HK-2 (cell line): Measurements from ENCODE around the gene ACO2.

ENCODE experiments used
- DNase-seq: peaks from one replicate; pipeline ENCODE4 v3.0.0-alpha.2; 2018; ENCODE audit not compliant: unreplicated experiment

The ACO2 gene

DNA sequence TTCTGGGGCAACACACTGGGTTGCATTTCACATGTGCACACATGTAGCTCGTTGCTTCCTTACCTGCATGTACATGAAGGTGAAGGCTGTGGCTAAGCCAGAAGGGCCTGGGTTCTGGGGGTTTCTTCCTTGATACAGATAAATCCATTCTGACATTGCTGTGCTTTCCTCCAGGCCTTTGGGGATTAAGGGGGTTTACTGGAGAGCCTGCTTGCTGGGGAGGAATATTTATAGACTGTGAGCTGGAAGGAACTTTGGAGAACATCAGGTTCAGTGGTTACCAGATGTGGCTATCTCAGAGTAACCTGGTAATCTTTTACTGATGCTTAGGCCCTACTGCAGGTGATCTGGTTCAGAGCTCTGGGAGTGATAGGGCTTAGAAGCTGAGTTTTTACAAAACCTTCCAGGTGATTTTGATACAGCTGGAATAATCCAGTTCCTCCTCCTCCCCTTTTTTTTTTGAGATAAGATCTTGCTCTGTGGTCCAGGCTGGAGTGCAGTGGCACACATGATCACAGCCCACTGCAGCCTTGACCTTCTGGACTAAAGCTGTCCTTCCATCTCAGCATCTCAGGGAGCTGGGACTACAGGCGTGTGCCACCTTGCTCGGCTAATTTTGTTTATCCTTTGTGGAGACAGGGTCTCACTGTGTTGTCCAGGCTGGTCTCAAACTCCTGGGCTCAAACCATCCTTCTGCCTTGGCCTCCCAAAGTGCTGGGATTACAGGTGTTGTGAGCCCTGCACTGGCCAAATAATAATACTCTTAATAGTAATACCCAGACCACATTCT is 19.9 kb downstream of the ACO2 start:
- no peak for DNase-seq

- no peak for DNase-seq
These were observed 22.6 kb downstream of the ACO2 start for GRCh38 chr22:41491374-41492100.

DNA sequence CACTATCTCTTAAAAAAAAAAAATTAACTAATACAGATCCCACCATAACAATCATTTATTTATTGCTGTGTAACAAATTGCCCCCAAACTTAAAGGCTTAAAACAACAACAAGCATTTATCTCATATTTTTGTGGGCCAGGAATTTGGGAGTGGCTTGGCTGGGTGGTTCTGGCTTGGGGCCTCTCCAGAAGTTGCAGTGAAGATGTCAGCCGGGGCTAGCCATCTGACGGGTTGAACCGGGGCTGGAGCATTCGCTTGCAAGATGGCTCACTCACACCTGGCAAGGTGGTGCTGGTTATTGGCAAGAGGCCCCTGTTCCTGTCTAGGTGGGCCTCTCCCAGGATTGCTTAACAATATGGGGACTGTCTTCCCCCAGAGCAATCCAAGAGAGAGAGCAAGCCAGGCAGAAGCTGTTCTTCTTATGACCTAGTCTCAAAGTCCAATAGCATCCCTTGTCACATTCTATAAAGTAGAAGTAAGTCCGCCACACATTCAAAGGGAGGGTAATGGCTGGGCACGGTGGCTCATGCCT is 29.5 kb downstream of the ACO2 start:
- no peak for DNase-seq

GRCh38 chr22:41499624-41500280 is 30.8 kb downstream of the ACO2 start:
- no peak for DNase-seq

DNA sequence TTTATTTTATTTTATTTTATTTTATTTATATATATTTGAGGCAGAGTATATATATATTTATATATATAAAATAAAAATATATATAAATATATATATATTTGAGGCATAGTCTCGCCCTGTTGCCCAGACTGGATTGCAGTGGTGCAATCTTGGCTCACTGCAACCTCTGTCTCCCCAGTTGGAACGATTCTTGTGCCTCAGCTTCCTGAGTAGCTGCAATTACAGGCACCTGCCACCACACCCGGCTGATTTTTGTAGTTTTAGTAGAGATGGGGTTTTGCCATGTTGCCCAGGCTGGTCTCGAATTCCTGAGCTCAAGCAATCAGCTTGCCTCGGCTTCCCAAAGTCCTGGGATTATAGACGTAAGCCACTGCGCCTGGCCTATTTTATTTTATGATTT is 31.4 kb downstream of the ACO2 start:
- no peak for DNase-seq

DNA sequence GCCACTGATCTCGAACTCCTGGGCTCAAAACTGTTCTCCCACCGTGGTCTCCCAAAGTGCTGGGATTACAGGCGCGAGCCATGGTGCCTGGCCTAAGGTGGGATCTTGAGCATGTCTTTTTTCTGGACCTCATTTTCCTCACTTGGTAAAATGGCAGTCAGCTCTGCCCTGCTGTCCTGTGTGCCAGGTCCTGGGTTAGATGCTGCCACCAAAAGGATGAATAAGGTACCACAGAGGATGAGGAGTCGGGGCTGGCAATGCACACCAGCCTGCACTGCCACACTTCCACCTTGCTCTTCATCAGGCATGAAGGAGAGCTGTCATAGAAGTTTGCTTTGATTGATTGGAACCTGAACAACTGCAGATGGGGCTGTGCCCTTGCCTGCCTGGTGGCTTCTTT is 32.3 kb downstream of the ACO2 start:
- no peak for DNase-seq

- no peak for DNase-seq
These were observed 35.5 kb downstream of the ACO2 start for GRCh38 chr22:41504397-41504796.

DNA sequence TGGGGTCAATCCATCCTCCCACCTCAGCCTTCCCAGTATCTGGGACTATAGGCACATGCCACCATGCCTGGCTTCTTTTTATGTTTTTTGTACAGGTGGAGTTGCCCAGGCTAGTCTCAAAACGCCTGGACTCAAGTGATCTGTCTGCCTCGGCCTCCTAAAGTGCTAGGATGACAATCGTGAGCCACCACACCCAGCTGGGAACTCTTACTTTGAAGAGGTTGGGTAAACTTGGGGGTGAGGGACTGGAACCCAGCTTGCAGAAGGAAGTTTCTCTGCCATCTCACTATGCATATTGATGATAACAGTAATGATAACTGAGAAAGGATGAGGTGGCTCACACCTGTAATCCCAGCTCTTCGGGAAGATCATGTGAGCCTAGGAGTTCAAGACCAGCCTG is 35.9 kb downstream of the ACO2 start:
- DNase-seq, result no peak

GRCh38 chr22:41505511-41506220 is 36.7 kb downstream of the ACO2 start:
- DNase-seq, result no peak

DNA sequence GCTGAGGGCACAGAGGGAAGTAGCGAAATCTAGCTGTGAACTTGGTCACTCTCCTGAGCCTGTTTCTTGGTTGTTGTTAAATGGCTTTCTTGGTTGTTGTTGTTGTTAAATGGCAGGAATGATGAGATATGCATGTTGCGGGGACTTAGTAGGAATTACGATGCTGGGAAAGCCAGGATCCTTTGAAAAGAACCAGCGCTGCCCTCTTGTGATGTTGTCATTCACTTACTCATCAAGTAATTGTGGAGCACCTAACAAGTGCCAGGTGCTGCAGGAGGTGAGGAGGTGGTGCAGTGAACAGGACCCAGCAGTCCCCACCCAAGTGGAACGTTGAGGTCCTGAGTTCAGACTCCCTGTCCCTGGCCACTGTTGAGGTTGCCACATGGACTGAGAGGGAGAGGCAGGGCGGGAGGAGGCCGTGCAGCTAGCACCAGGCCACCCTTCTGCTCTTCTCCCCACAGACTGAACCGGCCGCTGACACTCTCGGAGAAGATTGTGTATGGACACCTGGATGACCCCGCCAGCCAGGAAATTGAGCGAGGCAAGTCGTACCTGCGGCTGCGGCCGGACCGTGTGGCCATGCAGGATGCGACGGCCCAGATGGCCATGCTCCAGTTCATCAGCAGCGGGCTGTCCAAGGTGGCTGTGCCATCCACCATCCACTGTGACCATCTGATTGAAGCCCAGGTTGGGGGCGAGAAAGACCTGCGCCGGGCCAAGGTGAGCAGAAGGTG is 38.6 kb downstream of the ACO2 start:
- DNase-seq, result no peak

DNA sequence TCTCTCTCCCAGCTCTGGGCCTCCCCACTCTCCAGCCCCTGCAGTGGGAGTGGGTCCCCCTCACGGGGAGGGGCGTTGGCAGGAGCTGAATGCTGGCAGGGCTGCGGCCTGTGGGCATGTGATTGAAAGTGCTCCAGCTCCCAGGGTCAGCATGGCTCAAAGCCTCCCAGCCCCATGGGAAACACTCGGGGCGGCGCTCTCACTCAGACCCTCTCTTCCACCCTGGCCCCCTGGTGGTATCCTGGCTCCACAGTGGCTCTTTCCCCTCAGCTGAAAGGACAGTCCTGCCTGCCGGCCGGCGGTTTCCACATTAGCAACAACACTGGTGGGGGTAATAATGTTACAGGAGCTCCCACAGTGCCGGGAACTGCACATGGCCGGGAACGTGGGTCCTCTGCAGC is 39.9 kb downstream of the ACO2 start:
- DNase-seq, result no peak

- DNase-seq, result no peak
These were observed 42.6 kb downstream of the ACO2 start for GRCh38 chr22:41511521-41511968.

DNA sequence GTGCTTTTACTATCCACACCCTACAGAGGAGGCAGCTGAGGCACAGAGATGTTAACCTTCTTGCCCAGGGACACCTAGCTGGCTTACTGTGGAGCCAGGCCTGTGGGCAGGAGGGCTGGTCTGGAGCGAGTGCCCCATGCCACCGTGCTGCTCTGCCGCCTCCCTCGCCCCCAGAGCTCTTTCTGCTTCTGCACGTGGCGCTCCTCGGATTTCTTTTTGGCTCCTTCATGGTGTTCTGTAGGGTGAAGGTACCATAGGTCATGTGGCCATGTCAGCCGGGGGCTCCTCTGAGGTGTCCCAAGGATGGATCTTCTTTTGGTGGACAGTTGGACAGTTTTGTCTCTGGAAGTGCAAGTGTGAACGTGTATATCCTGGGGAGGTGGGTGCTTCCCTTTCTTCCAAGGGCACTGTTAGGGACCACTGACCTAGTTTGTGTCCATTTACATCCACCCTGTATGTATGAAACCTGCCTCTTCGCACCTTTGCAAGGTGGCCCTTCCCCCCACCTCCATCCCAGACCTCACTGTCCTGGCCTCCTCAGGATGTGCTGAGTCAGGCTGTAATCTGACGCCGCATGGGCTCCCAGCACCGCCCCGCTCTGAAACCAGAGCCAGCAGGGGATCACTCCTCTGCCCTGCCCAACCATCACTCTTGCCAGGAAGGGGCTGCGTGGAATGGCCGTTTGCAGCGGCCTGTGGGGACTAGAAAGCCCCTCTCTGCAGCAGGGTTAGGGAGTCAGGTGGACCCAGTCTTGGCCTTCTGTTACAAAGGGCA is 43.7 kb downstream of the ACO2 start:
- peak; percentile 70 for DNase-seq

DNA sequence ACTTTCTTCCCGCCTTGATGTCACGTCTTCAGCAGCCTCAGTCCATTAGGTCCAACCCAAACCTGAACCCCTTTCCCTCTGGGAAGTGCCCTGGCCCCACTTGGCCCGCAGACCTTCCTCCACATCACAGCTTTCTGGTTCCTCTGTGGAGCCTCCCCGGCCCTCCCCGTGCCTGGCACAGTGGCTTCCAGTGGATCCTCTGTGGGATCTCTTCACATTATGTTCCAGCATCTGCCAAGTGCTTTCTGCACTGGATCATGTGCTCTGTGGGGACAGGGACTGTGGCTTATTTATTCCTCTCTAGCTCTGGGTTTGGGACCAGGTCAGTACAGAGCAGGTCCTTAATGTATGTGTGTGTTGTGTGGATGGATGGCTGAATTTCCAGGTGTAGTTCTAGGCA is 44.5 kb downstream of the ACO2 start:
- DNase-seq, result no peak

DNA sequence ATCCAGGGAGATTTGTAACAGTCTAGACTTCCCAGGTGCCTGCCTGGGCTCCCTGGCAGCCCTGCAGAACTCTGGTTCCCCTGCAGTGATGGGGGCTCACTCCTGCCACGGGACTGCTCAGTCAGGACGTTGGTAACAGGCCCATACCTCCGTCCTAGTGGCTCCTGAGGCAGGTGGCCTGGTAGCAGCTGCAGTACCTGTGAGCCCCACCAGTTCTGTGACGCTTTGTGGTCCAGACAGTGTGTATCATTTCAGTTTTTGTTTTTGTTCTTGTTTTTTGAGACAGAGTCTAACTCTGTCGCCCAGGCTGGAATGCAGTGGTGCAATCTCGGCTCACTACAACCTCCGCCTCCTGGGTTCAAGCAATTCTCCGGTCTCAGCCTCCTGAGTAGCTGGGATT is 47.5 kb downstream of the ACO2 start:
- no peak for DNase-seq

DNA sequence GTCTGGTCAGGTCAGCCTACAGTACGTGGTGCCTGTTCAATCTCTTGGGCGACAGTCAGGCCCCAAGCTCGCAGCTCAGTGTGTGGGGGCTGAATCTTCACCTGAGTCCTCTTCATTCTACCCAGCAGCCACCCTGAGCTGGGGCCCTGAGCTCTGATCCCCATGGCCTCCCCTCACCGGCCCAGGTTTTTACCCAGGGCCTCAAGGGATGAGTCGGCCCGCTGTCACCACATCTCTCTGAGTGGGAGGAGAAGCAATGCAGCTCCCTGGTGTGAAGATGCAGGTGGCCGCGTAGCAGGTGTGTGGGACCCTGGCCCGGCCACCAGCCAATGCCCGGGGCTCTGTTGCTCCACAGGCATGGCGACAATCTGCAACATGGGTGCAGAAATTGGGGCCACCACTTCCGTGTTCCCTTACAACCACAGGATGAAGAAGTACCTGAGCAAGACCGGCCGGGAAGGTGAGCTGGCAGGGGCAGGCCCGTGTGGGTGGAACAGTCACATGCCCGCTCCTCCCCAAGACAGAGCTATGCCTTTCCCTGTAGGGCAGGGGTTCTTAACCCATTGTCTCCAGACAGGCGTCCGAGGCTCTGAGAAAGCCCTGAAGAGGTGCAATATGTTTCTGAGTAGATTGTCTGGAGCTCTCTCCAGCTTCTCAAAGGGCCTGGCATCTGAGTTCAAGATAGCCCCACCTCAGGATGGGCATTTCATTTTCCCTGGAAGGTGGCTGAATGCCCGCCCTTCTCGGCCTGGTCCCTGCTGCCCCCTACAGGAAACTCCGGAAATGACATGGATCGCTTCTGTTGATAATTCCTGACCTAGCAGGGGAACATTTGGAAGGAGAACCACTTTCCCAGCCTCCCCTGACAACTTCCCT is 48.5 kb downstream of the ACO2 start:
- DNase-seq, result peak; percentile 74

DNA sequence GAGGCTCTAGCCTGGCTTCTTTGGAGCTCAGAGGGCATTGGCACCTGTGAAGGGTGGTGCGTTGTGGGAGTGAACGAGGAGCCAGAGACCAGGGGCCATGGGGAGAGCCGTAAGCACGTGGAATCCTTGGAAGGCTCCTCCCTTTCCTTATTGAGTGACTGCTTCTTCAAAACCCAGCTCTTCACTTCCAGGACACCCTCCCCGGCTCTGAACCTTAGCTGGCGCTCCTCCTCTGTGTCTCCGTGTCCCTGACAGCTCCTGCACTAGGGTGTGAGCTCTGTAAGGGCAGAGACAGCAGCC is 49.1 kb downstream of the ACO2 start:
- DNase-seq, result no peak

DNA sequence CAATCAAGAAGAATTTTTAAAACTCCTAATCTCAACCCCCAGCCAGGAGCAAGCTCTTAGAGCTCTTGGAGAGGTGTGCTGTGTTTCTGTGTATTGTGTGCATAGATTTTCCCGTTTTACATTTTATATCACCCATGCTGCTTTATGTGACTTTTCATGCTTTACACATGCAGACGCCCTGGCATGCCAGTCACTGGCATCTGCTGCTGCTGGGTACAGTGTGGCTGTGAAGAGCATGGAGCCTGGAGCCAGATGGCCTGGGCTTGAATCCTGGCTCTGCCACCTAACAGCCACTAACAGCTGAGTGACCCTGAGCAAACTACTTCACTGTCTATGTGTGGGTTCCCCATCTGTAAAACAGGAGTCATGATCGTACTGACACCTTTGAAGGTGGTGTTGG is 52.2 kb downstream of the ACO2 start:
- no peak for DNase-seq

GRCh38 chr22:41522813-41523212 is 53.9 kb downstream of the ACO2 start:
- DNase-seq, result no peak
